BLaER1 (cell line): ENCODE results near the gene TADA3.

Source experiments
- H3K27ac ChIP-seq: shearing (Covaris generic); formaldehyde crosslinking; 2 replicates; pipeline ENCODE4 v1.8.1; 2022
- H3K27me3 ChIP-seq: shearing (Covaris generic); formaldehyde crosslinking; 2 replicates; pipeline ENCODE4 v1.8.1; 2022
- H3K36me3 ChIP-seq: shearing (Covaris generic); formaldehyde crosslinking; 2 replicates; pipeline ENCODE4 v1.8.1; 2022
- H3K4me1 ChIP-seq: shearing (Covaris generic); formaldehyde crosslinking; 2 replicates; pipeline ENCODE4 v1.8.1; 2022
- H3K4me2 ChIP-seq: shearing (Covaris generic); formaldehyde crosslinking; 2 replicates; pipeline ENCODE4 v1.8.1; 2022
- H3K4me3 ChIP-seq: shearing (Covaris generic); formaldehyde crosslinking; 2 replicates; pipeline ENCODE4 v1.8.1; 2022
- H3K9ac ChIP-seq: shearing (Covaris generic); formaldehyde crosslinking; 2 replicates; pipeline ENCODE4 v1.8.1; 2022
- H3K9me3 ChIP-seq: shearing (Covaris generic); formaldehyde crosslinking; 2 replicates; pipeline ENCODE4 v1.8.1; 2022
- H4K20me1 ChIP-seq: shearing (Covaris generic); formaldehyde crosslinking; 2 replicates; pipeline ENCODE4 v1.8.1; 2022
- Cebpa-rat ChIP-seq: shearing (Covaris generic); IDR thresholded peaks from 2 replicates; pipeline ENCODE4 v1.8.1; 2022

Gene TADA3

GRCh38 chr3:9786825-9787669 lies 5.2 kb downstream of the TADA3 start:
- Histone ChIP-seq H3K9ac (no peak overlapping the region), H3K36me3 (peaks cover 34% of the 10 kb centered on the region), H3K4me1 (peaks cover 32% of the 10 kb centered on the region), H3K27ac (no peak overlapping the region), H3K9me3 (no peaks in the 10 kb centered on the region), H4K20me1 (no peaks in the 10 kb centered on the region), H3K4me2 (no peak overlapping the region), H3K27me3 (no peaks in the 10 kb centered on the region), H3K4me3 (no peak overlapping the region)
- no peak for TF ChIP-seq Cebpa-rat

GRCh38 chr3:9786209-9786739 lies 6.0 kb downstream of the TADA3 start:
- H4K20me1 ChIP-seq: no peaks in the 10 kb centered on the region
- H3K27me3 ChIP-seq: no peaks in the 10 kb centered on the region
- no peak overlapping the region for H3K27ac ChIP-seq
- H3K4me1 ChIP-seq: peaks cover 32% of the 10 kb centered on the region
- TF ChIP-seq Cebpa-rat: no peak
- H3K9me3 ChIP-seq: no peaks in the 10 kb centered on the region
- H3K4me3 ChIP-seq: no peak overlapping the region
- H3K4me2 ChIP-seq: no peak overlapping the region
- H3K9ac ChIP-seq: no peak overlapping the region
- peaks cover 34% of the 10 kb centered on the region for H3K36me3 ChIP-seq

GRCh38 chr3:9785602-9786001 lies 6.7 kb downstream of the TADA3 start:
- TF ChIP-seq Cebpa-rat: no peak
- Histone ChIP-seq H4K20me1 (no peaks in the 10 kb centered on the region), H3K27me3 (no peaks in the 10 kb centered on the region), H3K9ac (no peak overlapping the region), H3K36me3 (peaks cover 34% of the 10 kb centered on the region), H3K27ac (no peak overlapping the region), H3K4me2 (no peak overlapping the region; the same call in 1 of the 2 replicates), H3K4me1 (peaks cover 32% of the 10 kb centered on the region), H3K4me3 (no peak overlapping the region), H3K9me3 (no peaks in the 10 kb centered on the region)

DNA sequence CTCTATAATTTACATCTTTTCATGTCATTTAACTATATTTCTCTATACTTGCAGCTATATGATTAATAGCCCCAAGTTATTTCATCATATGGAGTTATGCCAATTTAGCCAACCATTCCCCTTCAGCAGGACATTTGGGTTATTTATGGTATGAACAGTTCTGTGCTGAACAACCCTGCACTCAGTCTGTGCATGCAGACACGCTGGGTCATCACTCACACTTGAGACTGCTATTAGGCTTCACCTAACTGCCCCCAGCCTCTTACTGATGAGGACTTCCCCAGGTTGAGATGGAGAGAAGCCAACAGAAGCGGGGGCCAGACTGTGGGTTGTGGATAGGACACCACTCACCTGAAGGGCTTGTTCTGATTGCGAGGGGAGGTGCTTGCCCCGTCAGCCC lies 7.3 kb downstream of the TADA3 start:
- no peak for TF ChIP-seq Cebpa-rat
- Histone ChIP-seq H3K27ac (no peak overlapping the region), H3K4me1 (peaks cover 38% of the 10 kb centered on the region), H3K4me2 (no peak overlapping the region), H4K20me1 (no peaks in the 10 kb centered on the region), H3K9ac (no peak overlapping the region), H3K9me3 (no peaks in the 10 kb centered on the region), H3K36me3 (peaks cover 34% of the 10 kb centered on the region), H3K27me3 (no peaks in the 10 kb centered on the region), H3K4me3 (no peak overlapping the region)

DNA sequence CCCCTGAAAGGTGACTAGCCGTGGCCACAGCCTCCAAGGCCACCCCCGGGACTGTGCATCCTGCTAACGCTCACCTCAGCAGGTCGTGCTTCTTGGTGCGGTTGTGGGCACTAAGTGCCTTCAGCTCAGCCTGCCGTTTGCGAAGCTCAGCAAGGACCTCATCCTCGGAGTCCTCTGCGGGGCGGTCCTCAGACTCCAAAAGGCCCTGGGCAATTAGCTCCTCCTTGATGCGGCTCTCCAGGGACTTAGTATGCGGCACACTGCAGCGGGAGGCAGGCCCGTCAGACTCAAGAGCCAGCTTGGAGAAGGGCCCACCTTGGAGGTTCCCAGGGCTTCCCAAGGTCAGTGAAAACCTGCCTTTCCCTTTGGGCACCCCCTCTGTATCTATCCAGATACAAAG lies 8.3 kb downstream of the TADA3 start:
- no peak for TF ChIP-seq Cebpa-rat
- Histone ChIP-seq H3K4me3 (no peak overlapping the region), H3K9me3 (no peaks in the 10 kb centered on the region), H3K4me2 (no peak overlapping the region), H3K36me3 (peaks cover 26% of the 10 kb centered on the region), H3K4me1 (peaks cover 48% of the 10 kb centered on the region), H3K9ac (no peak overlapping the region), H3K27ac (no peak overlapping the region), H4K20me1 (0 out of 2 replicates have a peak, but pooled peaks cover 4% of the 10 kb centered on the region), H3K27me3 (no peaks in the 10 kb centered on the region)

DNA sequence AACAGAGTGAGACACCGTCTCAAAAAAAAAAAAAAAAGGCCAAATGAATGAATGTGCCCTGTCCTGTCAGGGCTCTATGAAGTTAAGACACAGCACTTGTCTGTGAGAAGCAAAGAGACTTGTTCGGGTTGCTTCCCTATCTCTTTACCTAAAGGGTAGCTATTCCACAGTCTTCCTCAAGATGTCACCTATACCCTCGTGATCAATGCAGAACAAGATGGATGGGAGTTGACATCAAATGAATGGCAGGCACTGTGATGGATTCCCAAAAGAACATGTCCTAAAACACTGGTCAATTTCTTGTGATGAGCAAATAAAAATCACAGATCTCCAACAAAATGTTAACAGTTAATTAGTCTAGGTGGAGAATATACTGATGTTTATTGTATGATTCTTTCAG lies 9.5 kb downstream of the TADA3 start:
- peak overlapping the region; percentile 89 for H3K4me2 ChIP-seq
- no peaks in the 10 kb centered on the region for H3K9me3 ChIP-seq
- H3K4me1 ChIP-seq: peaks cover 60% of the 10 kb centered on the region
- no peaks in the 10 kb centered on the region for H3K27me3 ChIP-seq
- H3K36me3 ChIP-seq: peaks cover 22% of the 10 kb centered on the region
- peak overlapping the region; percentile 54; the same call in 1 of the 2 replicates for H3K9ac ChIP-seq
- TF ChIP-seq Cebpa-rat: no peak
- H3K27ac ChIP-seq: no peak overlapping the region
- peaks cover 4% of the 10 kb centered on the region; the same call in 1 of the 2 replicates for H4K20me1 ChIP-seq
- H3K4me3 ChIP-seq: no peak overlapping the region

DNA sequence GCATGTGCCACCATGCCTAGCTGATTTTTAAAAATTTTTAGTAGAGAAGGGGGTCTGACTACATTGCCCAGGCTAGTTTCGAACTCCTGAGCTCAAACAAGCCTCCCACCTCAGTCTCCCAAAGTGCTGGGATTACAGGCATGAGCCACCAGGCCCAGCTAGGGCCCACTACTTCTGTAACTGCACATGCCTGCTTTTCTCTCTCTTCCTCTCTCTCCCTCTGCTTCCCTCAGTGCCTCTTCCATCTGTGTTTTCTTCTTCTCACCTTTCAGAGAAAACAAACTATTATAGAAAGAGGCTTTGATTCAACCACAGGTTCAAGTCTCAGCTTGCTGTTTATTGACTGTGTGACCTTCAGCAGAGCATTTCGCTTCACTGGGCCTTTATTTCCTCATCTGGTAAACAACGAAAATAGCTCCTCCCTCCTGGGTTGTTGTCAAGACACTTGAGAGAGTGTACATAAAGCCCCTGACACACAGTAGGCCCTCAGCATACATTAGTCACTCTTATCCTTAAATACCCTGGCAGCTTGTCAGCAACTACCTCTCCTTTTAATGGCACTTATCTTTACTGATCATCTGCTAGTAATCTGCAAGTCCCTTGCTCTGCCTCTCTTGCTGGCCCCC lies 10.2 kb downstream of the TADA3 start:
- Histone ChIP-seq H3K27ac (peak overlapping the region; percentile 39; the same call in 1 of the 2 replicates), H3K36me3 (peaks cover 18% of the 10 kb centered on the region), H3K9me3 (no peaks in the 10 kb centered on the region), H3K9ac (peak overlapping the region; percentile 54; the same call in 1 of the 2 replicates), H3K4me1 (peaks cover 62% of the 10 kb centered on the region), H3K4me3 (0 out of 2 replicates have a peak overlapping the region, but pooled peaks have one; percentile 12), H3K4me2 (peak overlapping the region; percentile 89), H4K20me1 (peaks cover 4% of the 10 kb centered on the region; the same call in 1 of the 2 replicates), H3K27me3 (no peaks in the 10 kb centered on the region)
- no peak for TF ChIP-seq Cebpa-rat

GRCh38 chr3:9781551-9781950 lies 10.7 kb downstream of the TADA3 start:
- Histone ChIP-seq H3K4me3 (0 out of 2 replicates have a peak overlapping the region, but pooled peaks have one; percentile 12), H3K27me3 (no peaks in the 10 kb centered on the region), H3K4me1 (peaks cover 62% of the 10 kb centered on the region), H3K9ac (peak overlapping the region; percentile 54; the same call in 1 of the 2 replicates), H4K20me1 (peaks cover 4% of the 10 kb centered on the region; the same call in 1 of the 2 replicates), H3K36me3 (peaks cover 15% of the 10 kb centered on the region), H3K9me3 (no peaks in the 10 kb centered on the region), H3K4me2 (peak overlapping the region; percentile 89), H3K27ac (peak overlapping the region; percentile 82; the same call in 1 of the 2 replicates)
- TF ChIP-seq Cebpa-rat: no peak

DNA sequence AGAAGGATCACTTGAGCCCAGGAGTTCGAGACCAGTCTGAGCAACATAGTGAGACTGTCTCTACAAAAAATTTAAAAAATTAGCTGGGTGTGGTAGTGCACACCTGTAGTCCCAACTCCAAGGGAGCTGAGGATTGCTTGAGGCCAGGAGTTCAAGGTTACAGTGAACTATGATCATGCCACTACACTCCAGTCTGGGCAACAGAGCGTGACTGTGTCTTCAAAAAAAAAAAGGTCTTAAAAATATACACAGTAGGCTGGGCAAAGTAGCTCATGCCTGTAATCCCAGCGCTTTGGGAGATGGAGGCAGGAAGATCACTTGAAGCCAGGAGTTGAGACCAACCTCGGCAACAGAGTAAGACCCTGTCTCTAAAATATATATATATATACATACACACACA lies 11.4 kb downstream of the TADA3 start:
- peak overlapping the region; percentile 82 for H3K27ac ChIP-seq
- peak overlapping the region; percentile 48; the same call in 1 of the 2 replicates for H3K4me3 ChIP-seq
- TF ChIP-seq Cebpa-rat: no peak
- H3K9ac ChIP-seq: peak overlapping the region; percentile 68; the same call in 1 of the 2 replicates
- H3K9me3 ChIP-seq: no peaks in the 10 kb centered on the region
- H4K20me1 ChIP-seq: peaks cover 4% of the 10 kb centered on the region; the same call in 1 of the 2 replicates
- H3K27me3 ChIP-seq: no peaks in the 10 kb centered on the region
- peaks cover 60% of the 10 kb centered on the region for H3K4me1 ChIP-seq
- peak overlapping the region; percentile 89 for H3K4me2 ChIP-seq
- H3K36me3 ChIP-seq: peaks cover 12% of the 10 kb centered on the region
